Fibroblast of villous mesenchyme (primary cell): ENCODE results near the gene RHEB. TPM values are rescaled to one million over a fixed set of nuclear protein-coding genes. Genes with fewer than 3 reads are reported as not detected.

Source experiments
- DNase-seq: peaks from one replicate; pipeline ENCODE4 v3.0.0-alpha.2; 2010; ENCODE audit warnings: low read depth
- H3K4me3 ChIP-seq: 2 replicates; pipeline ENCODE4 v1.5.1; 2011; ENCODE audit warnings: low read depth, mild to moderate bottlenecking, low read length
- total RNA-seq: library from RNA; depleted of rRNA; stranded (reverse); fragments of >200 nt; gene quantifications from 2 replicates; pipeline ENCODE4 v1.2.3, GENCODE V29; 2012
- TF ChIP-seq, protein P1 (sequence below): IDR thresholded peaks from 2 replicates; pipeline ENCODE4 v1.5.1; 2012; ENCODE audit warnings: low read depth, mild to moderate bottlenecking, low read length; ENCODE audit not compliant: insufficient read depth

Gene RHEB
- total RNA-seq, 1 donor, result 79.5 TPM

DNA sequence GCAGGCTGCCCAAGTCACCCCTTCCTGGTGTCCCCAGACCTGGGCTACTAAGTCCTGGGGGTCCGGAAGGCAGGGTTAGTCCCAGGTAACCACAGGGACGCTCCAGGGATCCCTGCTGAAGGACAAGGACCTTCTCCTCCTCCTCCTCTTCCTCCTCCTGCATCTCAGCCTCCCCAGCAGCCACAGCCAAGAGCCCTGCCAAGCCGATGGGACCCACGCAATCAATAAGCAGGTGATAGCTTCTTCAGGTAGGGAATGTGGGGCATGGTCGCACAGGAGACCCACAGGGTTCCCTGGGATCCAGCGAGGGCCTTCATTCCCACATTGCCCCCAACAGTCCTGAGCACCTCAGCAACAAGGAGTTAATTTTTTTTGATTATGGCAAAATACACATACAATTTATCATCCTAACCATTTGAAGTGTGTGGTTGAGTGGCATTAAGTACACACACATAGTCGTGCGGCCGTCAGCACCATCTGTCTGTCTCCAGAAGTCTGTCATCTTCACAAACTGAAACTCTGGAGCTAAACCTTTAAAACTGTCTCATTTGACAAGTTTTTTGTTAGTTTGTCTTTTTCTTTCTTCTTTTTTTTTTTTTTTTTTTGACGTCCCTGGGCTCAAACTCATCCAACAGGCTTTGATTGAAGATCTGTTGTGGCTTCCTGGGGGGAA is 91.9 kb downstream of the RHEB start:
- TF ChIP-seq, protein P1, sequence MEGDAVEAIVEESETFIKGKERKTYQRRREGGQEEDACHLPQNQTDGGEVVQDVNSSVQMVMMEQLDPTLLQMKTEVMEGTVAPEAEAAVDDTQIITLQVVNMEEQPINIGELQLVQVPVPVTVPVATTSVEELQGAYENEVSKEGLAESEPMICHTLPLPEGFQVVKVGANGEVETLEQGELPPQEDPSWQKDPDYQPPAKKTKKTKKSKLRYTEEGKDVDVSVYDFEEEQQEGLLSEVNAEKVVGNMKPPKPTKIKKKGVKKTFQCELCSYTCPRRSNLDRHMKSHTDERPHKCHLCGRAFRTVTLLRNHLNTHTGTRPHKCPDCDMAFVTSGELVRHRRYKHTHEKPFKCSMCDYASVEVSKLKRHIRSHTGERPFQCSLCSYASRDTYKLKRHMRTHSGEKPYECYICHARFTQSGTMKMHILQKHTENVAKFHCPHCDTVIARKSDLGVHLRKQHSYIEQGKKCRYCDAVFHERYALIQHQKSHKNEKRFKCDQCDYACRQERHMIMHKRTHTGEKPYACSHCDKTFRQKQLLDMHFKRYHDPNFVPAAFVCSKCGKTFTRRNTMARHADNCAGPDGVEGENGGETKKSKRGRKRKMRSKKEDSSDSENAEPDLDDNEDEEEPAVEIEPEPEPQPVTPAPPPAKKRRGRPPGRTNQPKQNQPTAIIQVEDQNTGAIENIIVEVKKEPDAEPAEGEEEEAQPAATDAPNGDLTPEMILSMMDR, result no peak
- no peak for DNase-seq
- no peak overlapping the region for H3K4me3 ChIP-seq

DNA sequence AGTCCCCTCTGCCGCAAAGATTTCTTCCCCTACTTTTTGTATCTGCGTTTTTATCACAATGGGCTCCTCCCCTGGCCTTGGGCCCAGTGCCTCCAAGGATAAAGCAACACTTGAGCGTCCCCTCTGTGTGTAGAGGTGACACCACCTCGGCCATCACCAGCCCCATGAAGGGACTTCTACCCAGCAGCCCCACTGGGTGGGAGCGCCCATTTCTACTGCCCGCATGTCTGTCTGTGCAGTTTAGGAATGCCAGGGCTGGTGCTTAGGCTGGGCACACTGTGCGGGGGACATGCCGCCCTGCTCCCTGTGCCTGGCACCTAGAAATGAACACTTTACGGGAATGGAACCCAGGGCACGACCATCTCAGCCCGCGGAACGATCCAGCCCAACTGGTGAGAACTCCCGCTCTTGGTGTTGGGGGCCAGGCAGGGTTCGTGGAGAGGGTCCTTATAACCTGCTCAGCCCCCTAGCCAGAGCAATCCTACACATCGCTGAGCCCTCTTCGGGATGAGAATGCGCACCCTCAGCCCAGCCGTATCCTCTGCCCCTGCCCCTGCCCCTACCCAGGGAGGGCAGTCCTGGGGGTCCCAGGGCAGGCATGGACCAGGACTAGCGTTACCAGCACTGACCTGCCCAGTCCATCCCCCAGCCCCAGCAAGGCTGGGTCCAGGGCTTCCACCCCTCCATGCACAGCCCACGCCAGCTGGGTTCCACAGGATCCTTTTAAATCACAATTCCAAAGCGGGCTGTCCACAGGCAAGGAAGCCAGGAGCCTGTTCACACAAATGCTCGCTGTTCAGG is 92.6 kb downstream of the RHEB start:
- DNase-seq, result no peak
- TF ChIP-seq, protein P1, result no peak
- no peak overlapping the region for H3K4me3 ChIP-seq

DNA sequence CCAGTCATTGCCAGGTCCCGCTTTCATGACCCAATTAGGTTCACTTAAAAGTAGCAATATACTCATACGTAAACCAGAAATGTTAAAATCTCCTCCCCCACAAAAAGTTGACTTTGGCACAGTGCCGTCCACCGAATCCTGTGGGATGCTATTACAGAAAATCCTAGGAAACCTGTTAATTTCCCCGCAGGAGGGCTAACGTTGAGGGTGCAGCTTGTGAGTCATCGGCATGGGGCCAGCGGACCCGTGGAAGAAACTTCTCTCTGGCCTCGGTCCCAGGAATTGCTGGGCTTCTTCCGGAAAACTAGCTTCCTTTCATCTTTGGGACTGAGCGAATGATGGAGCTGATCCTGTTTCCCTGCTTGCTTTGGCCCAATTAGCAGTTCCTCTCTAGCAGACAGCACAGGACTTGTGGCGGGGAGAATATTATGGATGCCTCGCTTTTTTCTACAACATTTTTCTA is 93.2 kb downstream of the RHEB start:
- DNase-seq, result peak; percentile 99
- no peak overlapping the region for H3K4me3 ChIP-seq
- TF ChIP-seq, protein P1, result no peak

DNA sequence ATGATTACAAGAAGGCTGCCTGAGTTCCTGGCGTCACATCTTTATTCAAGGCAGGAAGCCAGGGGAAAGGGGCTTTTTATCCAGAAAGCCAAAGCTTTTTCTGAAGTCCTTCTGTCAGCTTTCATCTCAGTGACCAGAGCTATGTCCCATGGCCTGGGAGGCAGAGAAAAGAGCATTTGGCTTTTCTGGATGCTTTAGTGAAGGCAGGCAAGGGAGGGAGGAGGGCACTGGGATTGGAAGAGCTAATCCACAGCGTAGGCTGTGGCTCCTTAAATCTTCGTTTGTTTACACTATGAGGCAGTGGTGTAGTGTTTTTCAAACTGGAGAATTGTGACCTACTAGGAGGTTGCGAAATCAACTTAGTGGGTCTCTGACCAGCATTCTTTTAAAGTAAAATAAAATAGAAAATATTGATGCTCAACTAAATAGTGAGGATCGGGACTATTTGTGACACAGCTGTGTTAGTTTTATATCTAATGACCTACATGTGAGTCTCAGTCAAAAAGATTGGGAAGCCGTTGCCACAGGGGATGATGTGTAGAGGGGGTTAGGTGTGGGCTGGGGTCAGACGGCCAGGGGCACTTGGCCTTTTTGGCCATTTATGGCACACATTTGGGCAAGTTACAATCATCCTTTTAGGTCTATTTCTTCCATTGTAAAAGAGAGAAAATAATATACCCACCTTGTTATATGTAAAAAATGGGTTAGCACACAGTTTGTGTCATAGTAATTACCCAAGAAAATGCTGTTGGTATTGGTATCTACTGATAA is 93.8 kb downstream of the RHEB start:
- TF ChIP-seq, protein P1, result no peak

DNA sequence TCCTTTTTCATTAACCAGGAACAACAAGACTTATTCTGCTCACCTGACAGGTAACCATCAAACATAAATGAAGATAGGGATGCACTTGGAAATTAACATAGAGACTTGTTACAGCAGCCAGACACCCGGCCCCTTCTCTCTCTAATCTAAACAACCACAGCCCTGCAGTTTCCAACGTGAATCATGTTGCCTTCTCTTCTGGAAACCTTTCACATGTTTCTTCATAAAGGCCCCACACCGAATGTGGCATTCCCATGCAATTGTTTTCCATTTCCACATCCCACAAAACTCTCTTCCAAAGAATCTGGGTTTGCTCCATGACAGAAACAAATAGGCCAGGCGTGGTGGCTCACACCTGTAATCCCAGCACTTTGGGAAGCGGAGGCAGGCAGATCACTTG is 94.9 kb downstream of the RHEB start:
- TF ChIP-seq, protein P1, result no peak
- peak; percentile 88 for DNase-seq
- H3K4me3 ChIP-seq, result no peak overlapping the region

More for the DNA sequence above, 93.8 kb downstream of the RHEB start:
- H3K4me3 ChIP-seq, result no peak overlapping the region
- DNase-seq, result peak; percentile 99

DNA sequence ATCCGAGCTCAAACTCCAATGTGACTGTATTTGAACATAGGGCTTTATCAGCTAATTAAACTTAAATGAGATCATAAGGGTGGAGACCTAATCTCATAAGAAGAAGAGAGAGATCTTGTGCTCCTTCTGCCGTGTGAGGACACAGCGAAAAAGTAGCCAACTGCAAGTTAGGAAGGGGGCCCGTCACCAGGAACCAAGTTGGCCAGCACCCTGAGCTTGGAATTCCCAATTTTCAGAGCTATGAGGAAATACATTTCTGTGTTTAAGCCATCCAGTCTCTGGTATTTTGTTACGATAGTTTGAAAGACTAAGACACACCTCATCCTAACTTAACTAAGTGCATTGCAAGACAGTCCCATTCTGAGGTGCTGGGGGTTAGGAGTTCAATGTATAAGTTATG is 95.8 kb downstream of the RHEB start:
- no peak overlapping the region for H3K4me3 ChIP-seq
- TF ChIP-seq, protein P1, result no peak
- DNase-seq, result no peak
